ENCODE results near the gene CCDC73. TPM values are rescaled to one million over a fixed set of nuclear protein-coding genes. Genes with fewer than 3 reads are reported as not detected.
"Not testable (repeated sequence)": the region's sequence is repeated elsewhere in the genome, so short reads cannot be mapped to it uniquely, and the experiment has no call there.

CCDC73 gene
- total and polyA plus RNA-seq, 2 donors: 0.05 TPM; not detected in 1

- not testable (repeated sequence) for H3K4me1 ChIP-seq (ENCODE audit: insufficient read depth); H3K4me3 ChIP-seq (ENCODE audit: low read depth, low read length); DNase-seq (ENCODE audit: extremely low spot score); H3K36me3 ChIP-seq (ENCODE audit: insufficient read depth); H3K27ac ChIP-seq (ENCODE audit: low read depth)
- WGBS: 70% methylated on average over 3 of the region's 3 CpGs
Observed at GRCh38 chr11:32708978-32709377, 85.5 kb downstream of the CCDC73 start.

- H3K27ac ChIP-seq (ENCODE audit: low read depth): no peak overlapping the region
- no peaks in the 10 kb centered on the region for H3K4me1 ChIP-seq (ENCODE audit: insufficient read depth)
- no peaks in the 10 kb centered on the region for H3K36me3 ChIP-seq (ENCODE audit: insufficient read depth)
- 67% methylated on average over 7 of the region's 7 CpGs for WGBS
- DNase-seq (ENCODE audit: extremely low spot score): no peak
- no peak overlapping the region for H3K4me3 ChIP-seq (ENCODE audit: low read depth, low read length)
Observed at GRCh38 chr11:32706985-32707741, 87.3 kb downstream of the CCDC73 start.

- WGBS: 86% methylated on average over 12 of the region's 12 CpGs
- Histone ChIP-seq H3K36me3 (ENCODE audit: insufficient read depth) (no peaks in the 10 kb centered on the region), H3K27ac (ENCODE audit: low read depth) (no peak overlapping the region), H3K4me3 (ENCODE audit: low read depth, low read length) (no peak overlapping the region), H3K4me1 (ENCODE audit: insufficient read depth) (no peaks in the 10 kb centered on the region)
- no peak for DNase-seq (ENCODE audit: extremely low spot score)
Observed at GRCh38 chr11:32705309-32706033, 89.0 kb downstream of the CCDC73 start.

GRCh38 chr11:32704775-32705174, 89.7 kb downstream of the CCDC73 start:
- Histone ChIP-seq H3K4me3 (ENCODE audit: low read depth, low read length) (no peak overlapping the region), H3K4me1 (ENCODE audit: insufficient read depth) (no peaks in the 10 kb centered on the region), H3K27ac (ENCODE audit: low read depth) (no peak overlapping the region), H3K36me3 (ENCODE audit: insufficient read depth) (no peaks in the 10 kb centered on the region)
- DNase-seq (ENCODE audit: extremely low spot score): no peak
- WGBS: 85% methylated on average over 5 of the region's 5 CpGs

- no peak for DNase-seq (ENCODE audit: extremely low spot score)
- Histone ChIP-seq H3K27ac (ENCODE audit: low read depth) (no peak overlapping the region), H3K4me3 (ENCODE audit: low read depth, low read length) (no peak overlapping the region), H3K36me3 (ENCODE audit: insufficient read depth) (no peaks in the 10 kb centered on the region), H3K4me1 (ENCODE audit: insufficient read depth) (no peaks in the 10 kb centered on the region)
- 94% methylated on average over 6 of the region's 6 CpGs for WGBS
Observed at GRCh38 chr11:32704261-32704660, 90.2 kb downstream of the CCDC73 start.

- WGBS: 95% methylated on average over 1 of the region's 1 CpG
- Histone ChIP-seq H3K4me1 (ENCODE audit: insufficient read depth) (no peaks in the 10 kb centered on the region), H3K4me3 (ENCODE audit: low read depth, low read length) (no peak overlapping the region), H3K36me3 (ENCODE audit: insufficient read depth) (no peaks in the 10 kb centered on the region), H3K27ac (ENCODE audit: low read depth) (no peak overlapping the region)
- no peak for DNase-seq (ENCODE audit: extremely low spot score)
Observed at GRCh38 chr11:32701616-32702015, 92.8 kb downstream of the CCDC73 start.

- no peaks in the 10 kb centered on the region for H3K36me3 ChIP-seq (ENCODE audit: insufficient read depth)
- 64% methylated on average over 2 of the region's 2 CpGs for WGBS
- H3K4me3 ChIP-seq (ENCODE audit: low read depth, low read length): no peak overlapping the region
- H3K4me1 ChIP-seq (ENCODE audit: insufficient read depth): no peaks in the 10 kb centered on the region
- no peak for DNase-seq (ENCODE audit: extremely low spot score)
- no peak overlapping the region for H3K27ac ChIP-seq (ENCODE audit: low read depth)
Observed at GRCh38 chr11:32698579-32698978, 95.9 kb downstream of the CCDC73 start.

GRCh38 chr11:32671051-32671450, 123.4 kb downstream of the CCDC73 start:
- DNase-seq (ENCODE audit: extremely low spot score): no peak
- Histone ChIP-seq H3K27ac (ENCODE audit: low read depth) (no peak overlapping the region), H3K4me3 (ENCODE audit: low read depth, low read length) (no peak overlapping the region), H3K36me3 (ENCODE audit: insufficient read depth) (no peaks in the 10 kb centered on the region), H3K4me1 (ENCODE audit: insufficient read depth) (no peaks in the 10 kb centered on the region)
- 22% methylated on average over 1 of the region's 1 CpG for WGBS

- WGBS: 84% methylated on average over 2 of the region's 2 CpGs
- H3K4me3 ChIP-seq (ENCODE audit: low read depth, low read length): no peak overlapping the region
Observed at GRCh38 chr11:32659672-32660071, 134.8 kb downstream of the CCDC73 start.

GRCh38 chr11:32658639-32659406, 135.6 kb downstream of the CCDC73 start:
- Histone ChIP-seq H3K27ac (ENCODE audit: low read depth) (no peak overlapping the region), H3K36me3 (ENCODE audit: insufficient read depth) (no peaks in the 10 kb centered on the region), H3K4me1 (ENCODE audit: insufficient read depth) (no peaks in the 10 kb centered on the region), H3K4me3 (ENCODE audit: low read depth, low read length) (no peak overlapping the region)
- no peak for DNase-seq (ENCODE audit: extremely low spot score)
- WGBS: 66% methylated on average over 2 of the region's 2 CpGs

More at GRCh38 chr11:32659672-32660071, 134.8 kb downstream of the CCDC73 start:
- Histone ChIP-seq H3K4me1 (ENCODE audit: insufficient read depth) (no peaks in the 10 kb centered on the region), H3K27ac (ENCODE audit: low read depth) (no peak overlapping the region), H3K36me3 (ENCODE audit: insufficient read depth) (no peaks in the 10 kb centered on the region)
- no peak for DNase-seq (ENCODE audit: extremely low spot score)

- Histone ChIP-seq H3K36me3 (ENCODE audit: insufficient read depth) (no peaks in the 10 kb centered on the region), H3K4me3 (ENCODE audit: low read depth, low read length) (no peak overlapping the region), H3K27ac (ENCODE audit: low read depth) (no peak overlapping the region), H3K4me1 (ENCODE audit: insufficient read depth) (no peaks in the 10 kb centered on the region)
- WGBS: 40% methylated on average over 1 of the region's 1 CpG
- DNase-seq (ENCODE audit: extremely low spot score): no peak
Observed at GRCh38 chr11:32643526-32643925, 150.9 kb downstream of the CCDC73 start.

GRCh38 chr11:32641361-32641760, 153.1 kb downstream of the CCDC73 start:
- no peak overlapping the region for H3K4me3 ChIP-seq (ENCODE audit: low read depth, low read length)
- no peak for DNase-seq (ENCODE audit: extremely low spot score)
- H3K36me3 ChIP-seq (ENCODE audit: insufficient read depth): no peaks in the 10 kb centered on the region
- H3K4me1 ChIP-seq (ENCODE audit: insufficient read depth): no peaks in the 10 kb centered on the region
- no peak overlapping the region for H3K27ac ChIP-seq (ENCODE audit: low read depth)

- Histone ChIP-seq H3K27ac (ENCODE audit: low read depth) (no peak overlapping the region), H3K4me3 (ENCODE audit: low read depth, low read length) (no peak overlapping the region), H3K36me3 (ENCODE audit: insufficient read depth) (no peaks in the 10 kb centered on the region), H3K4me1 (ENCODE audit: insufficient read depth) (no peaks in the 10 kb centered on the region)
- 85% methylated on average over 2 of the region's 2 CpGs for WGBS
- DNase-seq (ENCODE audit: extremely low spot score): no peak
Observed at GRCh38 chr11:32635819-32636218, 158.6 kb downstream of the CCDC73 start.

GRCh38 chr11:32630844-32631243, 163.6 kb downstream of the CCDC73 start:
- H3K27ac ChIP-seq (ENCODE audit: low read depth): no peak overlapping the region
- no peak for DNase-seq (ENCODE audit: extremely low spot score)
- H3K36me3 ChIP-seq (ENCODE audit: insufficient read depth): no peaks in the 10 kb centered on the region
- no peak overlapping the region for H3K4me3 ChIP-seq (ENCODE audit: low read depth, low read length)
- no peaks in the 10 kb centered on the region for H3K4me1 ChIP-seq (ENCODE audit: insufficient read depth)
